Measurements from ENCODE around the gene ZNF829. TPM values are rescaled to one million over a fixed set of nuclear protein-coding genes. Genes with fewer than 3 reads are reported as not detected.

ZNF829 gene
- total RNA-seq, 1 donor from 2014 or later, result 1.2 TPM

GRCh38 chr19:36891768-36892357 is 24.2 kb downstream of the ZNF829 start:
- H3K4me3 ChIP-seq, result peak overlapping the region in 1 of 2 donors; percentile 4
- H3K36me3 ChIP-seq, result peaks cover 63 to 77% of the 10 kb centered on the region in 2 donors
- H3K4me1 ChIP-seq, result no peaks in the 10 kb centered on the region
- TF ChIP-seq, protein P1, sequence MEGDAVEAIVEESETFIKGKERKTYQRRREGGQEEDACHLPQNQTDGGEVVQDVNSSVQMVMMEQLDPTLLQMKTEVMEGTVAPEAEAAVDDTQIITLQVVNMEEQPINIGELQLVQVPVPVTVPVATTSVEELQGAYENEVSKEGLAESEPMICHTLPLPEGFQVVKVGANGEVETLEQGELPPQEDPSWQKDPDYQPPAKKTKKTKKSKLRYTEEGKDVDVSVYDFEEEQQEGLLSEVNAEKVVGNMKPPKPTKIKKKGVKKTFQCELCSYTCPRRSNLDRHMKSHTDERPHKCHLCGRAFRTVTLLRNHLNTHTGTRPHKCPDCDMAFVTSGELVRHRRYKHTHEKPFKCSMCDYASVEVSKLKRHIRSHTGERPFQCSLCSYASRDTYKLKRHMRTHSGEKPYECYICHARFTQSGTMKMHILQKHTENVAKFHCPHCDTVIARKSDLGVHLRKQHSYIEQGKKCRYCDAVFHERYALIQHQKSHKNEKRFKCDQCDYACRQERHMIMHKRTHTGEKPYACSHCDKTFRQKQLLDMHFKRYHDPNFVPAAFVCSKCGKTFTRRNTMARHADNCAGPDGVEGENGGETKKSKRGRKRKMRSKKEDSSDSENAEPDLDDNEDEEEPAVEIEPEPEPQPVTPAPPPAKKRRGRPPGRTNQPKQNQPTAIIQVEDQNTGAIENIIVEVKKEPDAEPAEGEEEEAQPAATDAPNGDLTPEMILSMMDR (IDR thresholded peaks at IDR 0.05), result no peak
- no peaks in the 10 kb centered on the region for H3K27me3 ChIP-seq
- peaks cover 97 to 100% of the 10 kb centered on the region in 2 donors for H3K9me3 ChIP-seq
- no peak for DNase-seq (ENCODE audit: low spot score in 2 of 2)
- no peak overlapping the region for H3K27ac ChIP-seq
- intact Hi-C loops (cut with DNase I), result no loop called here

DNA sequence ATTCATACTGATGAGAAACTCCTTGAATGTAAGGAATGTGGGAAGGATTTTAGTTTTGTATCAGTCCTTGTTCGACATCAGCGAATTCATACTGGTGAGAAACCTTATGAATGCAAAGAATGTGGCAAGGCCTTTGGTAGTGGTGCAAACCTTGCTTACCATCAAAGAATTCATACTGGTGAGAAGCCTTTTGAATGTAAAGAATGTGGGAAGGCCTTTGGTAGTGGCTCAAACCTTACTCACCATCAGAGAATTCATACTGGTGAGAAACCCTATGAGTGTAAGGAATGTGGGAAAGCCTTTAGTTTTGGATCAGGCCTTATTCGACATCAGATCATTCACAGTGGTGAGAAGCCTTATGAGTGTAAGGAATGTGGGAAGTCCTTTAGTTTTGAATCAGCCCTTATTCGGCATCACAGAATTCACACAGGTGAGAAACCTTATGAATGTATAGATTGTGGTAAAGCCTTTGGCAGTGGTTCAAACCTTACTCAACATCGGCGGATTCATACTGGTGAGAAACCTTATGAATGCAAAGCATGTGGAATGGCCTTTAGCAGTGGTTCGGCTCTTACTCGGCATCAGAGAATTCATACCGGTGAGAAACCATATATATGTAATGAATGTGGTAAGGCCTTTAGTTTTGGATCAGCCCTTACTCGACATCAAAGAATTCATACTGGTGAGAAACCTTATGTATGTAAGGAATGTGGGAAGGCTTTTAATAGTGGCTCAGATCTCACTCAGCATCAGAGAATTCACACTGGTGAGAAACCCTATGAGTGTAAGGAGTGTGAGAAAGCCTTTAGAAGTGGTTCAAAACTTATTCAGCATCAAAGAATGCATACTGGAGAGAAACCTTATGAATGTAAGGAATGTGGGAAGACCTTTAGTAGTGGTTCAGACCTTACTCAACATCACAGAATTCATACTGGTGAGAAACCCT is 38.8 kb downstream of the ZNF829 start:
- no peak overlapping the region for H3K4me3 ChIP-seq
- no peaks in the 10 kb centered on the region for H3K4me1 ChIP-seq
- intact Hi-C loops (cut with DNase I), result no loop called here
- DNase-seq (ENCODE audit: low spot score in 2 of 2), result no peak
- no peaks in the 10 kb centered on the region for H3K27me3 ChIP-seq
- TF ChIP-seq, protein P1 (IDR thresholded peaks at IDR 0.05), result no peak
- peaks cover 68 to 75% of the 10 kb centered on the region in 2 donors for H3K36me3 ChIP-seq
- H3K9me3 ChIP-seq, result peaks cover 93 to 99% of the 10 kb centered on the region in 2 donors
- H3K27ac ChIP-seq, result no peak overlapping the region

GRCh38 chr19:36851898-36852297 is 64.2 kb downstream of the ZNF829 start:
- peak overlapping the region; percentile 78 to 84 for H3K4me3 ChIP-seq
- H3K27me3 ChIP-seq, result no peaks in the 10 kb centered on the region
- TF ChIP-seq, protein P1 (IDR thresholded peaks at IDR 0.05), result no peak
- peaks cover 12 to 32% of the 10 kb centered on the region in 2 donors for H3K36me3 ChIP-seq
- no peak for DNase-seq (ENCODE audit: low spot score in 2 of 2)
- peaks cover 0 to 5% of the 10 kb centered on the region in 2 donors for H3K4me1 ChIP-seq
- no peak overlapping the region for H3K27ac ChIP-seq
- peaks cover 6 to 32% of the 10 kb centered on the region in 2 donors for H3K9me3 ChIP-seq
- intact Hi-C loops (cut with DNase I), result loop anchor here (2.0 to 5.0 kb wide), 4 partner anchors 165 to 323 kb away; partner anchors contain the start of genes ZNF260, ZNF420, ZNF461 and ZNF567

GRCh38 chr19:36850559-36851442 is 65.3 kb downstream of the ZNF829 start, which contains the start of gene ZNF345:
TSS of gene ZNF345 (plus strand) at chr19:36850876. CDS start at chr19:36876831, 25,955 bp downstream.
- TF ChIP-seq, protein P1 (IDR thresholded peaks at IDR 0.05), result no peak
- H3K36me3 ChIP-seq, result peaks cover 5 to 21% of the 10 kb centered on the region in 2 donors
- intact Hi-C loops (cut with DNase I), result loop anchor here (1.0 to 5.0 kb wide), 8 partner anchors 12 to 744 kb away; partner anchors contain the start of genes ZNF260, ZNF420, ZNF461 and ZNF540
- H3K4me1 ChIP-seq, result peaks cover 0 to 5% of the 10 kb centered on the region in 2 donors
- no peaks in the 10 kb centered on the region for H3K27me3 ChIP-seq
- H3K27ac ChIP-seq, result peak within 1 kb of the TSS; percentile 83 to 88
- peak; percentile 77 to 96 for DNase-seq (ENCODE audit: low spot score in 2 of 2)
- peaks cover 5 to 21% of the 10 kb centered on the region in 2 donors for H3K9me3 ChIP-seq
- H3K4me3 ChIP-seq, result peak within 1 kb of the TSS; percentile 78 to 84

Data from ascending aorta (tissue), 2 donors.